ENCODE results near the gene CXCL8.
"Not testable (repeated sequence)": the region's sequence is repeated elsewhere in the genome, so short reads cannot be mapped to it uniquely, and the experiment has no call there.

CXCL8 gene

DNA sequence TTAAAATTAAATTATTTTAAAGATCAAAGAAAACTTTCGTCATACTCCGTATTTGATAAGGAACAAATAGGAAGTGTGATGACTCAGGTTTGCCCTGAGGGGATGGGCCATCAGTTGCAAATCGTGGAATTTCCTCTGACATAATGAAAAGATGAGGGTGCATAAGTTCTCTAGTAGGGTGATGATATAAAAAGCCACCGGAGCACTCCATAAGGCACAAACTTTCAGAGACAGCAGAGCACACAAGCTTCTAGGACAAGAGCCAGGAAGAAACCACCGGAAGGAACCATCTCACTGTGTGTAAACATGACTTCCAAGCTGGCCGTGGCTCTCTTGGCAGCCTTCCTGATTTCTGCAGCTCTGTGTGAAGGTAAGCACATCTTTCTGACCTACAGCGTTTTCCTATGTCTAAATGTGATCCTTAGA, at the start of gene CXCL8:
Gene CXCL8 (plus strand): TSS at position 217 of the 426 bp plus-strand sequence. CDS start 90 bp downstream, at position 307.
- DNase-seq (ENCODE audit: low read depth in 1 of 2, low spot score in 1 of 2) = no peak

DNA sequence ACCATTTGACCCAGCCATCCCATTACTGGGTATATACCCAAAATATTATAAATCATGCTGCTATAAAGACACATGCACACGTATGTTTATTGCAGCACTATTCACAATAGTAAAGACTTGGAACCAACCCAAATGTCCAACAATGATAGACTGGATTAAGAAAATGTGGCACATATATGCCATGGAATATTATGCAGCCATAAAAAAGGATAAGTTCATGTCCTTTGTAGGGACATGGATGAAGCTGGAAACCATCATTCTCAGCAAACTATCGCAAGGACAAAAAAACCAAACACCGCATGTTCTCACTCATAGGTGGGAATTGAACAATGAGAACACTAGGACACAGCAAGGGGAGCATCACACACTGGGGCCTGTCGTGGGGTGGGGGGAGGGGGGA, 49.2 kb upstream of the CXCL8 start:
- DNase-seq (ENCODE audit: low read depth in 1 of 2, low spot score in 1 of 2) = not testable (repeated sequence)

DNA sequence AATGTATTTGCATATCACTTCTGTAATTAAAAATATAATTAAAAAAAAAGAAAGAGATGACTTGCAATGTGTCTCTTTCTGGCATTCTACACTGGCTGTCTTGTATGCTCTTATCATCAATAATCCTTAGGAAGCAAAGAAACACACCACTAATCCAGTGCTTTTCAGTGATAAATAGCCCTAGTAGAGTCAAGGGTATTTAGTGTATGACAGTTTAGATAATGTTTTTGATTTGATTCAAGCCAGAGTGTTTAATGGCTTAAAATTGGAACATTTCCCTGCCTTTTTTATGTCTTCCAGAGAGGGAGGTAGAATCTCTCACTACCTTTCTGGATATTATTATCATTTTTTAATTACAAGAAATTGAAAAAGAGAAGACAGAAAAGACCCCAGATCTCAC, 48.6 kb upstream of the CXCL8 start:
- no peak for DNase-seq (ENCODE audit: low read depth in 1 of 2, low spot score in 1 of 2)

DNA sequence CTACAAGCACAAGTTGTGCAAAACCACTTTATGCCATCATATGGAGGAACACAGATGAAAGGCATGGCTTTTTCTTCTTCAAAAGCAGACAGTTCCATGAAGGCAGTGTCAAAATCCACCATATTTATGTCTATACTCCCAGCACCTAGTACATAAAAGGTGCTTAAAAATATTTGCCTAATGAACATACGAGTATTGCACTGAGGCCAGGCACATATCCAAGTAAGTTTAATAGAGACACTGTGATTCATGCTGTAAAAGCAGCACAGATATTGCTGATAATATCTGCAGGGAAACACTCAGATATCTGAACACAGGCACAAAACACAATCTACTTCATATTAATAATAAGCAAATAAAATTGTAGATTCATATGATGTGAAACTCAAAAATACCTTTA, 48.1 kb upstream of the CXCL8 start:
- no peak for DNase-seq (ENCODE audit: low read depth in 1 of 2, low spot score in 1 of 2)

DNA sequence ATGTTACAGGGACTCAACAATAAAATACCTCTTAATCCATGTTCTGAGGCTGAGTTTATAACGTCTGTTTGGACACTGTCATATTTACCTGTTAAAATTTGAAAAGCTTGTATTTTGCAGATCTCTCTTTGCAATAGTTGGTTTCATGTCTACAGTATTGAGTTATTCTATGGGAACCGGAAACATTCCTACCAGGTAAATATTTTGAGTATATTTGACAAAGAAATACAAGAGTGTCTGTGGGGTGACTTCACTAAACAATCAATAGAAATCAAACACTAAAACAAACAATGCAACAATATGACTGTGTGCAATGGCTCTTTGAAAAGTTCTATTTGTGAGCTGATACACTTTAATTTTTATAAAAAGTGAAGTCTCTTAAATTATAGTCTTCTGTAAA, 47.7 kb upstream of the CXCL8 start:
- no peak for DNase-seq (ENCODE audit: low read depth in 1 of 2, low spot score in 1 of 2)

DNA sequence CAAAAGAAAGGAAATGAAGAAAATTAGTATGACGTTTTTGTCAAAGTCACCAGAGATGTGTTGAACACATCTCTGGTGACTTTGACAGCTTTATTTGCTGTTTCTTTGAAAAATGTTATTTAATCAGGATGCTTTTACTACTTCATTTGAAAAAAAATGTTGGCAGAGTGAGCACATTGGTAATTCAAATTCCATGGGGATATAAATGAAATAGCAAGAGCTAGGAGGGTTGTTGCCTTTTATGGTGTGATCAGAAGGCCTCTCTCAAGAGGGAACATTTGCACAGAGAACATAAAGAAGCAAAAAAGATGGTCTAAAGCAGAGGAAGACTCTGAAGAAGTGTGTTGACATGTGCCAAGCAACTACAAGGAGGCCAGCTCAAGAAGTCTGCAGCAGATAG, 46.6 kb upstream of the CXCL8 start:
- DNase-seq (ENCODE audit: low read depth in 1 of 2, low spot score in 1 of 2) = no peak

DNA sequence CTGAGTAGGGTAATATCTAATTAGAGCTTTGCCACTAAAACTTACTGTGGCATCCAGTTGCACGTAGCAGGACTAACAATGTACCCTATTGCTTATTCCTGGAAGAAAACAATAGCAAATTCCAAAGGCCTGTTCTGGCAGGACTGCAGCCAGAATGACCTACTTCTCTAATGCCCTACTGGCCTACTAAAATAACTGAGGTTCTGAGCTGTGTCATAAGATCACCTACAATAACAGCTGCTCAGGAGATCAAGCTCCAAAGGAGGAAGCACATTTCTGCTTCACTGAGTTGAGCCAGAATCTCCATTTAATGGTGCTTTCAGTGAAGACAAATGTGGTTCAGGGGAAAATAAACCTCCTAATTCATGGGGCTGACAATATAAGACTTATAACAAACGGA, 42.2 kb upstream of the CXCL8 start:
- DNase-seq (ENCODE audit: low read depth in 1 of 2, low spot score in 1 of 2) = no peak

DNA sequence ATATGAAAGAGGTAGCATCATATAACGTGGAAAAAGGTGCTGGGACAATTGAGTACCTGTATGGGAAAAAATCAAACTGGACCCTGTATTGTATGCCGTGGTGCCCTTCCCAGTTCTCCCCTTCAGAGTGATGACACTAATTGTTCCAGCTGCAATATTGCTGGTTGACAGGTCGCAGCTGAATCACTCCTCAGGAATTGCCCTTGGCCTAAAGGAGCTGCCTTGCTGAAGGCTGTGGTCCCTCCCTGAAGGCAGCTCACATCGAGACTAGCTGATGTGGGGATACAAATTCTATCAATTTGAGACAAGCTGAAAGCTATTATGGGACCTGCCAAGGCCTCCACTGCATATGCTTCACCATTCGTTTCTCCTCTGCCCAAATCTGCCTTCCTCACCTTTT, 39.3 kb upstream of the CXCL8 start:
- DNase-seq (ENCODE audit: low read depth in 1 of 2, low spot score in 1 of 2) = no peak

DNA sequence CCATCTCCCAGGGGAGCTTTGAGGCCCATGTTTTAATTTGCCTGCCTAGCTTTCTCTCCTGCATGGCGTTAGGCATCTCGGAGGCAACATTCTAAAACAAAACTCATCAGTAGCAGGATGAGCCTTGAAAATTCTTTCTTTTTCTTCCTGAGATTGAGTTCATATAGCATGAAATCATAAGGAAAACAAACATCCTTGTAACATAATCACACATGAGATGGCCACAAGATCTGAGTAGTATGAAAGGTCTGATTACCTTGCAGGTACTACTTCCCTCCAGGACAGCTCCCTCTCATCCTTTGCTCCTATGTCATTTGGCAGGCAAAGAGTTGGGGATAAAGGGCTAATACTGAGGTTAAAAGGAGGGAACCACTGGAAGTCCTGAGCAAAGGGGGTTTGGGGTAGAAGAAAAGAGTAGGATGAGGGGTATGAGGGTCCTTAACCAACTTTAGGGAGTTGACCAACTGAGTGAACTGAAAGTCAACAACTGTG, 37.5 kb upstream of the CXCL8 start:
- DNase-seq (ENCODE audit: low read depth in 1 of 2, low spot score in 1 of 2) = no peak

DNA sequence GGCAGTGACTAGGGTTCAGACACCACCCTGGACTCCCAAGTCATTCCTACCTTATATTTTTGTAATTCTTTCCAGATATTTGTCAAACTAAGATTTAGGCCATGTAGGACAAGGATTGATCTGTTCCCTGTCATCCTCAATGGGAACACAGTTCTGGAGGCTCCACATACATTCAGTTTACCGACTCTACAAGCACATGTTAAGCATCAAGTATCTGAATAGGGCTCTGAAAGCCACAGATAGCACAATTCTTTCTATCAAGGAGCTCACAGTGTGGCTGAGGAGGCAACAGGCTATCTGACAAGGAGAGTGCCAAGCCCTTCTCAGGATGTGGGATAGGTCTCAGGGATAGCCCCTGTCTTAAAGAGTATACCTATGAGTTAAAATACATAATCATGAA, 37.0 kb upstream of the CXCL8 start:
- DNase-seq (ENCODE audit: low read depth in 1 of 2, low spot score in 1 of 2) = no peak

DNA sequence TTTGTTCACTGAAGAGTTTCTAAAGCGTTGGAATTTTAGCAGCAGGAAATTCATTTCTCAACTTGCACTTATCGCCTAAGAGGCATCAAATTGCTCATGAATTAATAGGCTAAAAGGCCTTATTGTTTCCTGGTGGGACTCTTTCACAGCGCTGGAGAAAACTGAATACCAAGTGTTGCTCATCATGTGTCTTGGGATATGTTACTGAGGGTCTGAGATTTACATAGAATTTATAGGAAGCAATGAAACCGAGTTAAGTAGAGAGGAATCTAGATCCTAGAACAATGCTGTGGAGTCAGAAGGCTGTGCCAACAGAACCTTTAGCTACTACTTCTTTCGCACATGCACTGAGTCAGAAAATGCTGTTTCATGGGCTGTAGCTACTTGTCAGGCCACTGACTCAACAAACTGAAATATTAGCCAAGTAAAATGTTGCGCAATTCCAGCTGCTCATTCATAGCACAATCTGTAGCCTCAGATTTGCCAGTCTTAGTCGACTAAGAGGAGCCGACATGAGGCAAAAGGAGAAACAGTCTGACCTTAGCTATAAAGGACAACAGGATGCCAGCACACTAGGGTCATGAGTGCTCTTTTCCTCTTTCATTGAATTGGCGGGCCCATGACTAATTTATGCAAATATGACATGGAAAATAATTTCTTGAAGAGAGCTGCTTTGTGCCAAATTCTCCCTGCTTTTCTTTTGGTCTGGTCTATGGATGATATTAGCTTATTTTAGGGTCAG, 35.9 kb upstream of the CXCL8 start:
- DNase-seq (ENCODE audit: low read depth in 1 of 2, low spot score in 1 of 2) = no peak

DNA sequence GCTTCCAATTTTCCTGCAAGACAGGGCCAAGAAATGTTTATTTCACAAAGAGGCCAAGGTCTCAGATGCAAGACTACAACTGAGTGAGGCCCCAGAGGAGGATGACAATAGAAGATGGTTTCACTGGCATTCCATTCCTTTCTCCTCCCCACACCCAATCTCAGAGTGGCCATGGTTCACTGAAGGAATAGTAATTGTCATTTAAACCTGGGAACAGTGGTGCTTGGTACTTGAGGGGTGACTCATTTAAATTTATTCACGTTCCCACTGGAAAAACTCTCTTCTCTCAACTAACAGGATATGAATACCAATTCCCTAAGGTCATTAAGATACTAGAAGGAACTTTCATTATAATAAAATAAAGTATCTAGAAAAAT, 35.3 kb upstream of the CXCL8 start:
- no peak for DNase-seq (ENCODE audit: low read depth in 1 of 2, low spot score in 1 of 2)

DNA sequence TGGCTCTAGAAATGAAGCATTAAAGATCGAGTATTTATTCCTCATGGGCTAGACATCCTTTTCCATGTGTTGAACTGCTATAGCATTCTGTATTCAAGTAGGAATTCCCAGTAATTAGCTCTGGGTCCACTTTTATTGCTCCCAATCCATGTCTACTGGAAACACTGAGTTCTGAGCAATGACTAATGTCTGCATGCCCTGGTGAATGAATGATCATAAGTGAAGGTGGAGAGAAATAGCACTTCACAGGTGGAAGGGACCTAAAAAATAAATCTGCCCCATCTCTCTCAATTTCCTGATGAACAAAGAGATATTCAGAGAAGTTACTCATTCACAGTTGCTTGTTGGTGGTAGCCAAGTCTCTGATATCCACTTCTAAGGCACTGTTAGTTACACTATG, 34.6 kb upstream of the CXCL8 start:
- no peak for DNase-seq (ENCODE audit: low read depth in 1 of 2, low spot score in 1 of 2)

DNA sequence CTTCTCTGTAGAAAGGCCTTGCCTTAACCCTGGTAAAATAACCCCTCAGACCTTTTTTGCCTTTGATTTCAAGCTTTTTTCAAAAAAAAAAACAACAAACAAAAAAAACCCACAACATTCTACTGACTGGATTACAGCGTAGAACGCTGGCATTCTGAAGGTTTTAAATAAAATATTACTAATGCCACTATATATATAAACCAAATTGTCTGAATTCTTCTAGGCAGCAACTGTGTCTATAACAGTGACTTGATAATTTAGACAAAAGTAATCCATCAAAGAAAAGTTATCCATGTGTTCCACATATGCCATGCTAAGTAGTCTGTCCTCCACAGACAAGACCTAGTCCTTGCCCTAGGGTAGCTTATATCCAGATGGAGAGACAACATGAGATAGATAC, 33.6 kb upstream of the CXCL8 start:
- DNase-seq (ENCODE audit: low read depth in 1 of 2, low spot score in 1 of 2) = no peak

DNA sequence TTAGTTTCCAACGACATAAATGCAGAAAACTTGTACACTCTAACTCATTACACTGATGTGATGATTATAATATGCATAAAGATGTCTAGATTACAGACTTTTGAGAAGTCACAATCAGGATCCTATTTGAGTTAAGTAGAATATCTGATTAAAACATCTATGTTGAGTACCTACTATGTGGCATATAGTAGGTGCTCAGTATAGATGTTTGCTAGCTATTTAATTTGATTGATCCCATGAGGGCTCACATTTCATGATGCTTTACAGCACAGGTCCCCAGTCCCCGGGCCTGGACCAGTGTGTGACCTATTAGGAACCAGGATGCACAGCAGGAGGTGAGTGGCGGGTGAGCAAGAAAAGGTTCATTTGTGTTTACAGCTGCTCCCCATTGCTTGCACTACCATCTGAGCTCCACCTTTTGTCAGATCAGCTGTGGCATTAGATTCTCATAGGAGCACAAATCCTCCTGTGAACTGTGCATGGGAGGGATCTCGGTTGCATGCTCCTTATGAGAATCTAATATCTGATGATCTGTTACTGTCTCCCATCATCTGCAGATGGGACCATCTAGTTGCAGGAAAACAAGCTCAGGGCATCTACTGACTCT, 33.0 kb upstream of the CXCL8 start:
- no peak for DNase-seq (ENCODE audit: low read depth in 1 of 2, low spot score in 1 of 2)

DNA sequence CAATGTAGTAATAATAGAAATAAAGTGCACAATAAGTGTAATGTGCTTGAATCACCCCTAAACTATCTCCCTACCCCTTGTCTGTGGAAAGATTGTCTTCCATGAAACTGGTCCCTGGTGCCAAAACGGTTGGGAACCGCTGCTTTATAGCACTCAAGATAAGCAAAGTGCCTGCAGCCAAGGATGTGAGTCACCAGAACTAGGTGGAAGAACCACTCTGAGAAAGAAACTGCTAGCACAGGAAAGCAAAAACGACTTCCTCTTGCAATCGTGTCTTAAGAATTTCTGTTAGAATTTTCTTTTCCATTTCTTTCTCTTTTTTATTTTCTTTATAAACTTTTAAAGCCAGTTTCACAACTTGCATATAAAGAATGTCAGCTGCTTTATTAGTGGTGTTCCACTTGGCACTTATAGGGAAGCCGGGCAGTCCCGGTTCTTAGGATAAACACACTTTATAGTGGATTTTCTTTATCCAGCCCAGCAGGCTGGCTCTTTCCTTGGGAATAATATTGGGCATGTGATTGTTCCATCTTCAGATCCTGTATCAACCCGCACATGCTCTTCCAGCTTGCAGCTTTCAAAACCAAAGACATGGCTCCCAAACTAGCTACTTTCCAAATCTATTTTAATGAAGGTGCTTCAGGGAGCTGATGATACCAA, 32.3 kb upstream of the CXCL8 start:
- no peak for DNase-seq (ENCODE audit: low read depth in 1 of 2, low spot score in 1 of 2)

DNA sequence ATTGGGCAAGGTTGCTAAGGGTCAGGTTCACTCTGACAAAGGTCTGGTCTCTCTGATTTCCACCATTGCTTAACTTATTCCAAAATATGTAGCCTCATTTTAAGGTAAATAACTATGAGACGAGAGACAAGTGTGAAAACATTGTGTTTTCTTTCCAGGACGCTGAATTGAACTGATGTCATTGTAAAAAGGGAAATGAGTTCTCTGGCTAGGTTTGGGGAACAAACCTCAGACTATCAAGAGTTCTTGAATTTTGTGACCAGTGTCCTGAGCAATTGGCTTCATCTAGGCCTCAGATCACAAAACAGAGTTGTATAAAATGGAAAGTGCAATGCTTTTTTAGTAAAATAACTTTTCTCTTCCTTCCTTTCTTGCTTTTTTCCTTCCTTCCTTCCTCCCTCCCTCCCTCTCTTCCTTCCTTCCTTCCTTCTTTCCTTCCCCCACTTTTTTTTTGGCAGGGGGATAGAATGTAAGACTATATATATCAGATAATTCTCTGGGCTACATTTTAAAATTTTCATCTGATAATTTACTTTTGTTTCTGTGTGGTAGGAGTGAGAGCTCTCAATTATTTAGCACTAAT, 30.8 kb upstream of the CXCL8 start:
- DNase-seq (ENCODE audit: low read depth in 1 of 2, low spot score in 1 of 2) = no peak

DNA sequence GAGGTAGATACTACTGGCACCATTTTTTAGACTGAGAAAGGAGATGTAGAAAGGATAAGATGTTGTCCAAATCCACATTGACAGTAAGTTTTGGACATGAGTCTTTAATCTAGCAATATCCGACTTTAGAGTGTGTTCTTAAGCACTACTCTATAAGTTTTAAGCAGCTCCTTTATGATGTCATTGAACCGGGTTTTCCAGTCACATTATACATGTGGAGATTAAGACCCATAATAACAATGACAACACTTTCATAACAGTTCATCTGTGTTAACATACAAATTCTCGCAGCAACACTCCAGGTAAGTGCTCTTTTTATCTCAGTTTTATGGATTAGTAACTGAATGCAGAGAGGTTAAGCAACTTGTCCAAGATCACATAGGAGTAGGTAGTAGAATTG, 30.3 kb upstream of the CXCL8 start:
- no peak for DNase-seq (ENCODE audit: low read depth in 1 of 2, low spot score in 1 of 2)

DNA sequence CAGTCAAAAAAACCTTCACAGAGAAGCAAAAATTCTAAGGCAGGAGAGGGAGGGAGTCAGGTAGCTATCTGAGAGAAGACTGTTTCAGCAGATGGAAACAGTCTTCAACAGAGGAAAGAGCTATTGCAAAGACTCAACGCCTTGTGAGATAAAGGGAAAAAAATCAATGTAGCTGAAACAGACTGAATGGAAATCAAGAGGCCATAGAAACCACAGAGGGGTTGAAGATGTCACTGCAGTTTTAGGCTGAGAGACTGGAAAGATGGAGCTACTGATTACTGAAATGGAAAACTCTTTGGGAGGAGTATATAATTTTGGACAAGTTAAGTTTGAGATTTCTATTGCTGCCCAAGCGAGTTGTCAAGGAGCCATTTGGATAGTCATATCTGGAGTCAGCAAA, 28.4 kb upstream of the CXCL8 start:
- no peak for DNase-seq (ENCODE audit: low read depth in 1 of 2, low spot score in 1 of 2)

DNA sequence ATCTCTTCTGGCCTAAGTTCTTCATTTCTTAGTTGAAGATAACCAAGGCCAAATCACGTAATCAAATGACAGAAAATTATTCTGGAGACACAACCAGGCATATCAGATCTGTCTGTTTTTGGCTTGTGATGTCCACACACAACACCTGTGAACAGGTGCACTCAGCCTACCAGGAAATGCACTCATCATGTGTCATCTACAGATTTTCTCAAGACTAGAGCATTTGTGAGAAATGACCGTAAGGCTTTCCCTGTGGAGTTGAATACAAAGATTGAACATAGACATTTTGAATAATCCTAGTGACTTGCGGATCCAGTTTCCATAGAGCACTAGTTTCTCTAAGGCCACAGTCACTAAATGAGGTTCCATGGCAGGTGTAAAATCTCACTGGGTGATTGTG, 26.7 kb upstream of the CXCL8 start:
- no peak for DNase-seq (ENCODE audit: low read depth in 1 of 2, low spot score in 1 of 2)

DNA sequence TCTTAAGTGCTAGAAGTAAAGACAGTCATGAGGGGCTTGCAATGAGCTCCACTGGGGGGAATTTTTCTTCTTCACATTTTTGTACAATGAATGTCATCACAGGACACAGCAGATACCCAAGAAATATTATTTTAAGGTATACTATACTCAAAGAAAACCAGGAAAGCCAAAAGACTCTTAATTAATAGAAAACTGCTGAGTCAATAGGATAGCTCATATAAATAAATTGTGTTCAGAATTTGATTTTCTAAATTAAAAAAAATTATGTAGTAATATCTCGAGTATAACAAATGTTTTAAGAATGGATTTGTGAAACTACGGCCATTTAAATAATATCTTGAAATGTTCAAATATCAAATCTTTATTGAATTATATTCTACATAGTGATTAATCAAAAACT, 25.7 kb upstream of the CXCL8 start:
- DNase-seq (ENCODE audit: low read depth in 1 of 2, low spot score in 1 of 2) = no peak

DNA sequence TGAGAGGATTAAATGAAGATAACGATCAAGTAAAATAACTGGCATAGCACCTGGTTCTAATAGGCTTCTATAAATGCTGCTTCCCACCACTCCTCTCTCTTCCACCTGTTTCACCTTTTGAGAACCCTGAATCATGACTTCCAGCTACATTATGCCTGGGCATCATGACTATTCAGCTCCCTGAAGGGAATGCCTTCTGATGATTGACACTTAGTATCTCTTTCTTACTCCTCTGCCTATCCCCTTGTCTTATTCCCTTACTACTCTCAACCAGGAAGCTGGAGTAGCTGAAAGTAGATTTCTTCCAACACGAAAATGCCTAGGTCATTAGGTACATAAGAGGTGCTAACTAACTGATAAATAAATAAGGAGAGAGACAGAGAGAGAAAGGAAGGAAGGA, 24.7 kb upstream of the CXCL8 start:
- no peak for DNase-seq (ENCODE audit: low read depth in 1 of 2, low spot score in 1 of 2)

Measured in activated CD4-positive, alpha-beta T cell treated with anti-CD3 and anti-CD28 coated beads, Interleukin-2, amount 50 U/mL, for 24 hours (primary cell).